ENCODE results near the gene RFC4. TPM values are rescaled to one million over a fixed set of nuclear protein-coding genes. Genes with fewer than 3 reads are reported as not detected.
"Not testable (repeated sequence)": the region's sequence is repeated elsewhere in the genome, so short reads cannot be mapped to it uniquely, and the experiment has no call there.

Gene RFC4
- total and polyA plus RNA-seq, 2 of the 4 experiments (the other 2 are of a cell fraction) = 19.5 to 27.9 TPM

- H4K5ac ChIP-seq (ENCODE audit: low read depth, low read length); H3K4me2 ChIP-seq (ENCODE audit: low read depth, low read length); H2BK120ac ChIP-seq (ENCODE audit: low read depth, low read length); H2AFZ ChIP-seq (replicated peaks; ENCODE audit: low read length, poor library complexity); H2BK20ac ChIP-seq (ENCODE audit: low read depth, low read length); H2AK5ac ChIP-seq (ENCODE audit: low read depth, low read length); H3K27me3 ChIP-seq (ENCODE audit: control insufficient read depth, insufficient read depth, low read length); H2BK5ac ChIP-seq (ENCODE audit: low read depth, low read length, poor library complexity, severe bottlenecking); H3K36me3 ChIP-seq (ENCODE audit: control insufficient read depth, insufficient read depth, low read length); ATAC-seq (ENCODE audit: low read depth); H3K9me1 ChIP-seq (ENCODE audit: insufficient read depth, low read length); H3K14ac ChIP-seq (replicated peaks; ENCODE audit: low read depth, low read length); BruUV-seq (replicated peaks); H3K4me1 ChIP-seq (ENCODE audit: control insufficient read depth, insufficient read depth, low read length); H3K56ac ChIP-seq (ENCODE audit: extremely low read depth, insufficient read depth, low read length); H4K91ac ChIP-seq (ENCODE audit: insufficient read depth, low read depth, low read length); dilution Hi-C loops (cut with HindIII; ENCODE audit: low sequenced_read_pairs, unreplicated experiment); H2AK9ac ChIP-seq (replicated peaks; ENCODE audit: low read depth, low read length, poor library complexity); H2BK15ac ChIP-seq (ENCODE audit: low read depth, low read length); H3K23ac ChIP-seq (ENCODE audit: low read depth, low read length); CTCF ChIA-PET; H3K27ac ChIP-seq (ENCODE audit: insufficient read depth, low read length); H4K8ac ChIP-seq (ENCODE audit: low read depth in 2 of 2, low read length in 2 of 2); H3K4ac ChIP-seq (ENCODE audit: low read depth, low read length); DNase-seq; POLR2A ChIA-PET (ENCODE audit: unreplicated experiment); H3K4me3 ChIP-seq (ENCODE audit: insufficient read depth, low read depth, low read length); H3K79me1 ChIP-seq (ENCODE audit: low read depth in 1 of 2, low read length in 2 of 2); H4K20me1 ChIP-seq (ENCODE audit: insufficient read depth, low read length); H3K9me3 ChIP-seq (ENCODE audit: control insufficient read depth, insufficient read depth, low read length); H3K9ac ChIP-seq (ENCODE audit: low read depth, low read length); H3K18ac ChIP-seq (ENCODE audit: low read depth, low read length): not testable (repeated sequence)
- WGBS, 2 experiments (ENCODE audit: extremely low coverage in 2 of 2, insufficient read length in 1 of 2) = no CpG with 5 or more reads among the region's 29 CpGs
- intact Hi-C loops (cut with micrococcal nuclease) (loop anchor here (10.0 kb wide), 1 partner anchor 527 kb away; no protein-coding TSS in a partner anchor), in situ Hi-C loops (cut with MboI; ENCODE audit: low sequenced_read_pairs) (loop anchor here (25.0 kb wide), 1 partner anchor 824 kb away; no protein-coding TSS in a partner anchor)
Observed at GRCh38 chr3:186811313-186811712, 5.0 kb upstream of the RFC4 start.
